CD4-positive, alpha-beta T cell (primary cell): ENCODE measurements around the gene DOLK. TPM values are rescaled to one million over a fixed set of nuclear protein-coding genes. Genes with fewer than 3 reads are reported as not detected.

Experiments used
- ATAC-seq: fragments of 200-7000 bp; cut with Tn5 transposase; one replicate; pipeline ENCODE4 v1.10.0; 2022; ENCODE audit warnings: mild to moderate bottlenecking; ENCODE audit not compliant: poor library complexity
- CTCF ChIA-PET: fragments of 350-600 bp; sonication (Branson Sonifier 250); formaldehyde crosslinking; loops from one replicate; lab custom pipeline; 2021; ENCODE audit warnings: antibody characterized with exemption, inconsistent platforms; lab: Charles Lee
- POLR2A ChIA-PET: fragments of 350-600 bp; sonication (Branson Sonifier 250); formaldehyde crosslinking; loops from one replicate; lab custom pipeline; 2021; ENCODE audit warnings: antibody characterized with exemption, inconsistent platforms; lab: Charles Lee
- DNase-seq, 14 experiments: peaks; one replicate each; pipeline ENCODE4 v3.0.0-alpha.2; 2013 to 2020; ENCODE audit warnings: mixed read lengths in 2 of 14
- H3K27ac ChIP-seq, 2 donors: one replicate each; pipeline versions ENCODE4 v1.5.1 to v1.7.0; 2013; ENCODE audit warnings: low read length in 2 of 2, low read depth in 1 of 2, mild to moderate bottlenecking in 1 of 2
- H3K27me3 ChIP-seq, 2 experiments: 1 replicate in 1 of 2; 2 replicates in 1 of 2; pipeline versions ENCODE4 v1.6.1 to v1.7.0; 2013; ENCODE audit warnings: low read length in 2 of 2, control low read depth in 1 of 2, mild to moderate bottlenecking in 1 of 2, moderate library complexity in 1 of 2; ENCODE audit not compliant: insufficient read depth in 2 of 2, control insufficient read depth in 1 of 2
- H3K36me3 ChIP-seq: one replicate; pipeline ENCODE4 v1.6.1; 2013; ENCODE audit warnings: low read length, control low read depth; ENCODE audit not compliant: insufficient read depth
- H3K4me1 ChIP-seq: one replicate; pipeline ENCODE4 v1.6.1; 2013; ENCODE audit warnings: low read length, control low read depth; ENCODE audit not compliant: insufficient read depth
- H3K4me3 ChIP-seq: one replicate; pipeline ENCODE4 v1.5.1; 2013; ENCODE audit warnings: mild to moderate bottlenecking, low read length, moderate library complexity
- H3K9me3 ChIP-seq, 2 experiments: 1 replicate in 1 of 2; 2 replicates in 1 of 2; pipeline versions ENCODE4 v1.6.1 to v1.7.0; 2013; ENCODE audit warnings: low read length in 2 of 2, mild to moderate bottlenecking in 2 of 2, control low read depth in 1 of 2, moderate library complexity in 1 of 2; ENCODE audit not compliant: control insufficient read depth in 1 of 2, insufficient read depth in 1 of 2
- H3K27ac Mint-ChIP-seq: one replicate; pipeline ENCODE4 v1.8.0; 2020; ENCODE audit warnings: mixed read lengths
- H3K27me3 Mint-ChIP-seq: one replicate; pipeline ENCODE4 v1.8.0; 2021; ENCODE audit warnings: mixed read lengths
- H3K36me3 Mint-ChIP-seq: one replicate; pipeline ENCODE4 v1.8.0; 2021; ENCODE audit warnings: low read depth, mixed read lengths
- H3K4me1 Mint-ChIP-seq: one replicate; pipeline ENCODE4 v1.8.0; 2021; ENCODE audit warnings: low read depth, mixed read lengths
- H3K4me3 Mint-ChIP-seq: one replicate; pipeline ENCODE4 v1.8.0; 2020; ENCODE audit warnings: mild to moderate bottlenecking, mixed read lengths
- H3K9me3 Mint-ChIP-seq: one replicate; pipeline ENCODE4 v1.8.0; 2020; ENCODE audit warnings: mixed read lengths
- intact Hi-C, 2 experiments: fragments of 100-400 bp; cut with DNase I in 1 of 2; cut with micrococcal nuclease in 1 of 2; formaldehyde crosslinking; loops; one replicate each; pipeline versions ENCODE4 v1.15.1 to v1.9.0; 2023 to 2025; cut with DNase I, micrococcal nuclease
- total RNA-seq, 174 experiments: library from RNA in 2 of 174; stranded (reverse) in 2 of 174; gene quantifications; one replicate each; pipeline ENCODE4 v1.2.3 and lab custom pipeline; 2021 to 2026
- TF ChIP-seq, protein P1 (sequence below): fragments of 200-600 bp; IDR thresholded peaks from one replicate; pipeline ENCODE4 v1.8.0; 2022; ENCODE audit warnings: antibody characterized with exemption, mild to moderate bottlenecking

Gene DOLK
- total RNA-seq, 2 experiments from 2014 or later = 7.4 to 7.8 TPM

DNA sequence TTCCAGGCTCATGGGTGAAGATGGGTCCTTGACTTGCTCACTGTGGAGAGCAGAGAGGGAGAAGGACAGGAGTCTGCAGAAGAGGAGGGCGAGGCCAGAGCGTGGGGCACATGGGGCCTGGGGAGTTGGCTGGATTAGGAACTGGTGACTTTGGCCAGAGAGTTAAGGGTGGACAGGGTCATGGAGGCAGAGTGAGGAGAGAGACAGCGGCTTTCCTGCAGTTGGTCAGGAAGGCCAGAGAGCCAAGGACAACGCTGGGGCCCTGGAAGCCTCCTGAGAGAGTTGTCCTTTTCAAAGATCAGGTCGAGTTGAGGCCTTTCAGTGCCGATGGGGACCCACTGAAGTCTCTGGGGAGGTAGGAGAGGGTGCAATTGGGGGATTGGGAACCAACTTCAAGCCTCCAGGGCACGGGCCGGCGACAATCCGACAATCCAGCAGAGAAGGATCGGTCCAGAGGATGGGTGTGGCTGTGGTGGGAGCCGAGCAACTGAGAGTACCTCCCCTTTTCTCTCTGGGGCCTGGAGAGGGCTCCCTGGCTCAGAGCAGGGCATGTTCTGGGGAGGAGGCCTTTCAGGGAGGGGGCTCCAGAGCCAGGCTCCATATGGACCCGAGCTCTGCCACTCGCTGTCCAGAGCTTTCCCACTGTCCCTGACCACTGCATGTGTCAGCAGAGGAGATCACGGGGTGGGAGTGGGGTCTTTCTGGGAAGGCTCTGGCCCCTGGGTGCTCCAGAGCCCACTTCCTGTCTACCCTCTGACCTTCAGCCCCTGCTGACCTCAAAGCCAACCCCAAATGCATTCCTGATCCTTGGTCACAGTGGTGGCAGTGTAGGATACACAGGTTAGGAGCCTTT, 34.1 kb downstream of the DOLK start:
- Histone ChIP-seq H3K27ac (no peak overlapping the region), H3K9me3 (no peaks in the 10 kb centered on the region), H3K27me3 (no peaks in the 10 kb centered on the region), H3K4me3 (no peak overlapping the region), H3K4me1 (peaks cover 57% of the 10 kb centered on the region), H3K36me3 (peaks cover 82% of the 10 kb centered on the region)
- no peaks in the 10 kb centered on the region for H3K27me3 Mint-ChIP-seq
- no peak overlapping the region for H3K4me3 Mint-ChIP-seq
- intact Hi-C loops = no loop called here
- DNase-seq (no peak), ATAC-seq (no peak)
- H3K36me3 Mint-ChIP-seq = peaks cover 77% of the 10 kb centered on the region
- TF ChIP-seq, protein P1, sequence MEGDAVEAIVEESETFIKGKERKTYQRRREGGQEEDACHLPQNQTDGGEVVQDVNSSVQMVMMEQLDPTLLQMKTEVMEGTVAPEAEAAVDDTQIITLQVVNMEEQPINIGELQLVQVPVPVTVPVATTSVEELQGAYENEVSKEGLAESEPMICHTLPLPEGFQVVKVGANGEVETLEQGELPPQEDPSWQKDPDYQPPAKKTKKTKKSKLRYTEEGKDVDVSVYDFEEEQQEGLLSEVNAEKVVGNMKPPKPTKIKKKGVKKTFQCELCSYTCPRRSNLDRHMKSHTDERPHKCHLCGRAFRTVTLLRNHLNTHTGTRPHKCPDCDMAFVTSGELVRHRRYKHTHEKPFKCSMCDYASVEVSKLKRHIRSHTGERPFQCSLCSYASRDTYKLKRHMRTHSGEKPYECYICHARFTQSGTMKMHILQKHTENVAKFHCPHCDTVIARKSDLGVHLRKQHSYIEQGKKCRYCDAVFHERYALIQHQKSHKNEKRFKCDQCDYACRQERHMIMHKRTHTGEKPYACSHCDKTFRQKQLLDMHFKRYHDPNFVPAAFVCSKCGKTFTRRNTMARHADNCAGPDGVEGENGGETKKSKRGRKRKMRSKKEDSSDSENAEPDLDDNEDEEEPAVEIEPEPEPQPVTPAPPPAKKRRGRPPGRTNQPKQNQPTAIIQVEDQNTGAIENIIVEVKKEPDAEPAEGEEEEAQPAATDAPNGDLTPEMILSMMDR = no peak
- peaks cover 30% of the 10 kb centered on the region for H3K4me1 Mint-ChIP-seq
- H3K9me3 Mint-ChIP-seq = no peaks in the 10 kb centered on the region
- peak overlapping the region; percentile 72 for H3K27ac Mint-ChIP-seq
- POLR2A ChIA-PET = no interaction called here
- CTCF ChIA-PET = interaction anchor here (0.6 kb wide), 1 partner anchor 9 kb away, joined by 4 read pairs; no protein-coding TSS in a partner anchor

DNA sequence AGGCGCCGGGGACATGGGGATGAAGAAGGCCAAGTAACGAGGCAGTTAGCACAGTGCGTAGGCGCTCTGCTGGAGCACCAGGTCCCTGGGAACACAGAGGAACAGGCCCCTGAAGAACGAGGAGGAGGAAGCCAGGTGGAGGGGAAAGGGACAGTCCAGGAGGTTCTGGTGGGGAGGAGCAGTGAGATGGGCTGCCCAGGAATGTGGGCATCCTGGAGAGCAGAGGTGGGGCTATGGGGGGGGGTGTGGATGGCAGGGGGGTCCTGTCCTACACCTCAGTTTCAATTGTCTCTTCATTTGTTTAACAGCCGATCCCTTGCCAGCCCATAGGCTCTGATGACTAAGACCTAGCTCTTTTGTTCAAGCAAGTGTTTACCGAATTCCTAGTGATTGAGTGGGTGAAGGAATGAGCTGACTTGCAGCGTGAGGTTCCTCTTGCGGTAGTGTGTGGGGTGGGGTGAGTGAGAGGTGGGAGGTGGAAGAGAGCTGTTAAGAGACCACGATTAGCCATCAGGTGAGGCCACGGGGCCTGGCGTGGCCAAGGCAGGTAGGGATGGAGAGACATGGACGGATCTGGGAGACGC, 35.0 kb downstream of the DOLK start:
- Histone ChIP-seq H3K27ac (no peak overlapping the region), H3K4me1 (peaks cover 57% of the 10 kb centered on the region), H3K4me3 (no peak overlapping the region), H3K9me3 (no peaks in the 10 kb centered on the region), H3K27me3 (no peaks in the 10 kb centered on the region), H3K36me3 (peaks cover 86% of the 10 kb centered on the region)
- no peak for ATAC-seq
- intact Hi-C loops = no loop called here
- H3K4me1 Mint-ChIP-seq = peaks cover 33% of the 10 kb centered on the region
- peak overlapping the region; percentile 72 for H3K27ac Mint-ChIP-seq
- H3K27me3 Mint-ChIP-seq = no peaks in the 10 kb centered on the region
- CTCF ChIA-PET = interaction anchor here (0.6 kb wide), 1 partner anchor 10 kb away, joined by 4 read pairs; no protein-coding TSS in a partner anchor
- H3K4me3 Mint-ChIP-seq = no peak overlapping the region
- POLR2A ChIA-PET = no interaction called here
- DNase-seq = no peak
- H3K36me3 Mint-ChIP-seq = peaks cover 77% of the 10 kb centered on the region
- TF ChIP-seq, protein P1 = no peak
- H3K9me3 Mint-ChIP-seq = no peaks in the 10 kb centered on the region

DNA sequence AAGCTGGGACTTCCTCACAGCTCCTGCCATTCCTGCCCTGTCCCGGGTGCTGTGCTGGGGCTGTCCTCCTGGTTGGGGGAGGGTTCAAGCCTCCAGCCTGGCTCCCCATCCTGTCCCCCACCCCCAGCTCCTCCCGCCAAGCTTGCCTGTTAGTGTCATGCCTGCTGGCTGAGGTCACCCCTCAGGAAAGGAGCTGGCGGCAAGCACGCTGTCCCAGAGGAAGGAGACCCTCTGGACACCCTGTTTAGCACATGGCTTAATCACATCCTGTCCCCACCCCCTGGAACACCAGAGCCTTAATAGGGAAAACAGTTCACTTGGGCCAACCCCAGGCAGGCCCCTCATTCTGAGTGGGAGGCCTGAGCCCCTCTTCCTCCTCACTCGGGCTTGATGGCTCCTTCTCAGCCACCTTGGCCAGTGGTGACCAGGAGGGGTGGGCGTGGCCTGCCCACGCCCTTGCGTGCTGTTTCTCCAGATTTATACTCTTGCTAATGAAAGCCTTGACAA, 35.8 kb downstream of the DOLK start:
- intact Hi-C loops = no loop called here
- Histone ChIP-seq H3K9me3 (no peaks in the 10 kb centered on the region), H3K4me1 (peaks cover 57% of the 10 kb centered on the region), H3K4me3 (no peak overlapping the region), H3K27ac (no peak overlapping the region), H3K27me3 (no peaks in the 10 kb centered on the region), H3K36me3 (peaks cover 84% of the 10 kb centered on the region)
- ChIA-PET CTCF (no interaction called here), POLR2A (no interaction called here)
- H3K27me3 Mint-ChIP-seq = no peaks in the 10 kb centered on the region
- ATAC-seq (no peak), DNase-seq (no peak)
- H3K36me3 Mint-ChIP-seq = peaks cover 77% of the 10 kb centered on the region
- TF ChIP-seq, protein P1 = no peak
- no peaks in the 10 kb centered on the region for H3K9me3 Mint-ChIP-seq
- H3K27ac Mint-ChIP-seq = peak overlapping the region; percentile 72
- peaks cover 37% of the 10 kb centered on the region for H3K4me1 Mint-ChIP-seq
- H3K4me3 Mint-ChIP-seq = no peak overlapping the region
